HG03135 (cell line): Measurements from ENCODE around the gene SPRR2B.
"Not testable (repeated sequence)": the region's sequence is repeated elsewhere in the genome, so short reads cannot be mapped to it uniquely, and the experiment has no call there.

ENCODE experiments used
- ATAC-seq: cut with Tn5 transposase; IDR thresholded peaks from one replicate; pipeline ENCODE4 v1.9.1; 2021; ENCODE audit warnings: mild to moderate bottlenecking, moderate library complexity; ENCODE audit not compliant: unreplicated experiment

Gene SPRR2B

DNA sequence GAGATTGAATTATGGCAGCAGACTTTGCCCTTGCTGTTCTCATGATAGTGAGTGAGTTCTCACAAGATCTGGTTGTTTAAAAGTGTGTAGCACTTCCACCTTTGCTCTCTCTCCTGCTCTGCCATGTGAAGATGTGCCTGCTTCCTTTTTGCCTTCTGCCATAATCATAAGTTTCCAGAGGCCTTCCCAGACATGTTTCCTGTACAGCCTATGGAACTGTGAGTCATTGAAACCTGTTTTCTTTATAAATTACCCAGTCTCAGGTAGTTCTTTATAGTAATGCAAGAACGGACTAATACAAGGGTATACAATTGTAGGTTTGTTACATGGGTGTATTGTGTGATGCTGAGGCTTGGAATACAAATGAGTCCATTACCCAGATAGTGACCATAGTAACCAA is 36.2 kb downstream of the SPRR2B start:
- ATAC-seq = no peak

- no peak for ATAC-seq
These were observed 38.6 kb downstream of the SPRR2B start for GRCh38 chr1:153032677-153033308.

DNA sequence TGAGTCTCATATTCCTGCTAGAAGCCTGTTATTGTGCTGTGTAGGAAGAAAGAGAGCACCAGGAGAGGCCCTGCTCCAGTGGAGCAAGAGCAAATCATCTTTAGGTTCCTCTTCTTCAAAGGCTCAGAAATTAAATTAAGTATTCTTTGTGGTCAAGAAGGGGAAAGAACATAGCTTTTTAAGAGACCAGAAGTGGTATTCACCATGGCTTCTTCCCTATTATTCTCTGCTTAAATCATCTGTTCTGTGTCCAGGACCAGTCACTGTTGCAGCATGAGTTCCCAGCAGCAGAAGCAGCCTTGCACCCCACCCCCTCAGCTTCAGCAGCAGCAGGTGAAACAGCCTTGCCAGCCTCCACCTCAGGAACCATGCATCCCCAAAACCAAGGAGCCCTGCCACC is 39.3 kb downstream of the SPRR2B start:
- no peak for ATAC-seq

DNA sequence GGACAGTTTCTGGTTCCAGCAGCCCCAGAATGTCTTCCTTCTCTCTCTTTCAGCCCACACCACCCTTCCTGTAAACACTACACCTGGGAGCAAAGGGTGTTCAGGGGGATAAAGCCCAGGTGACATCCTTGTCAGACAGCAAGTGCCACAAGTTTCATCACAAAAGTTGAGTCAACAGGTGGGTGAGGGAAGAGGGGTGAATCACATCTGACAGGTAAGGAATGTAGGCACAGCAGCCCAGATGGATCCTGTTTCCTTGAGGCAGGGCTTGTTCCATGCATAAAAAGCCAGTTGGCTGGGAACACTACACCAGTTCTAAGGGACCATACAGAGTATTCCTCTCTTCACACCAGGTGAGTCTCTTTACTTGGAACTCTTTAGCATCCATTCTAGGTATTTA is 40.5 kb downstream of the SPRR2B start, which contains the start of gene SPRR1B:
Gene SPRR1B, plus strand, starts transcription at position 309 of the 400 bp plus-strand sequence. CDS start 1,143 bp downstream, outside the sequence.
- ATAC-seq = no peak

- no peak for ATAC-seq
These were observed 42.6 kb downstream of the SPRR2B start for GRCh38 chr1:153028766-153029165.

DNA sequence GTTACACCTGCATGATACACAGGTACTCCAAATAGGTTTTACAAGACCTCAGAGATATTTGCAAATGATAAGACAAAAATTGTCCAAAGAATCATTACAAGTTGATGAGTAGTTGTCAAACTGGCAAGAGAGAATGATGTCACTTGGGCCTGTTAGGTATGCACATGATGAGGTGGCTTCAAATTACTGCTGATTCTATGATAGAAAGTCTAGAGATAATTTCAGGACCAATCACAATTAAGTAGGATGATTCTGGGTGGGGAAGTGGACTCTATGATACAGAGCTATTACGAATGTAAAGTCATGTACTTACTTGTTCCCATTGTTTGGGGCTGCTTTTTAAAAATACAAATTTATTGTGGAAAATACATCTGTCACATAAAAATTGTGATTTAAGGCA is 45.6 kb downstream of the SPRR2B start:
- no peak for ATAC-seq

GRCh38 chr1:153024413-153024812 is 47.0 kb downstream of the SPRR2B start:
- ATAC-seq = no peak

GRCh38 chr1:153023109-153023508 is 48.3 kb downstream of the SPRR2B start:
- ATAC-seq = no peak

GRCh38 chr1:153022340-153022739 is 49.1 kb downstream of the SPRR2B start:
- not testable (repeated sequence) for ATAC-seq

DNA sequence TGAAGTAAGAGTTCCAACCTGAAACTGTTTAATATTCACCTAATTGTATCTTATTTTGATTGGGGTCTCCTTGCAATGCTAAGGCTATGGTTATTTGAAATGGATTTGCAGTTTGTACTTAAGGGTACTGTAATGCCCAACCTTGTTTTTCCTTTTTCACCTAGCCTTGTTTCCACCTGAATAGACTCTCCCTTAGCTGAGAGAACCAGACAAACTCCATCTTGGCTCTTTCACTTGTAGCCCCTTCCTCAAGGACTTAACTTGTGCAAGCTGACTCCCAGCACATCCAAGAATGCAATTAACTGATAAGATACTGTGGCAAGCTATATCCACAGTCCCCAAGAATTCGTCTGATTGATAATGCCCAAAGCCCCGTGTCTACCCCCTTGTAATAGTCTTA is 49.6 kb downstream of the SPRR2B start:
- ATAC-seq = not testable (repeated sequence)
